Peyer's patch (tissue), 4 donors: ENCODE measurements around the gene FCSK.

Source experiments
- CTCF ChIP-seq, 6 experiments: fragments of 450-650 bp in 4 of 6; fragments of 200-600 bp in 2 of 6; sonication (generic) in 1 of 6; IDR thresholded peaks; one replicate each; pipeline ENCODE4 v1.5.1; 2017 to 2019; ENCODE audit warnings: antibody characterized with exemption in 6 of 6, mild to moderate bottlenecking in 3 of 6, moderate library complexity in 1 of 6
- POLR2A ChIP-seq, 2 donors: fragments of 450-650 bp; IDR thresholded peaks; one replicate each; pipeline ENCODE4 v1.5.1; 2017; ENCODE audit warnings: antibody characterized with exemption in 2 of 2, mild to moderate bottlenecking in 2 of 2, moderate library complexity in 2 of 2

DNA sequence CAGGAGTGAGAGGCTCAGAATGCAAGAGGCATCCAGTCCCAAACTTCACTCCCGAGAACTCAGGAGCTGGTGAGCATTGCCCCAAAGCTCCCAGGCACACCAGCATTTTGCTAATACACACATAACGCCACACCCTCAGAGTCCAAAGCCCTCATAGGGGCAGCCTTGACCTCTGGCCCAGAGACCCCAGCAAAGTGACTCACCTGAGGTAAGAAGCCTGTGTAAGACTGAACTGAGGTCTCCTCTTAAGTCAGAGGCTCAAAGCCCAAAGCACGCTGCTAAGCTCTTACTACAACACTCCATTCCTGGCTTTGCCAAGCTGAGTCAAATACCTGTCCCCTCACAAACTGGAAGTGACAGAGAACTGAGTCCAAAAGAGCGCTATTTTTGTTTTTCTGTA is 31.9 kb upstream of the FCSK start:
- TF ChIP-seq CTCF (IDR thresholded peaks at IDR 0.05) = no peak
- TF ChIP-seq POLR2A (IDR thresholded peaks at IDR 0.05) = no peak
